ENCODE data around the gene SORCS2.
A peak's percentile ranks its signal among the peaks of the same experiment; 100 is the strongest.

The SORCS2 gene

GRCh38 chr4:7288751-7289523, 96.6 kb downstream of the SORCS2 start:
- DNase-seq (ENCODE audit: low spot score) = no peak

DNA sequence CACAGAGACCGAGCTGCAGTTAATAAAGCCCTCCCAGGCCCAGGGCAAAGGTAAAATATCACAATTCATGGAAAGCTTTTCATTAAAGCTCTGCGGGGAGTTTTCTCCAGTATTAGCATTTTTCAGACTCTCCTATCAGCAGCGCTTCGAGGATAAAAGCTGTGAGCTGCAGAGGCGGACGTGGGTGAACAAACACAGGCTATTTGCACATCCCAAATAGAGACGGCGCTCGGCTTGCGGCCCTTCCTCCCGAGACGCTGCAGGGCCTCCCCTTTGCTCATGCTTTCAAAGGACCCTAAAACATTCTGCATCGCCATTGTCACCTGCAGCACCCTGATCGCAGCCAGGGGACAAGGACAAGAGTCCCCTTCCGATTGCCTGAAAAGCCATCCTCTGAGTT, 97.3 kb downstream of the SORCS2 start:
- DNase-seq (ENCODE audit: low spot score) = no peak

GRCh38 chr4:7291372-7292114, 99.2 kb downstream of the SORCS2 start:
- no peak for DNase-seq (ENCODE audit: low spot score)

GRCh38 chr4:7293703-7294102, 101.4 kb downstream of the SORCS2 start:
- DNase-seq (ENCODE audit: low spot score) = no peak

DNA sequence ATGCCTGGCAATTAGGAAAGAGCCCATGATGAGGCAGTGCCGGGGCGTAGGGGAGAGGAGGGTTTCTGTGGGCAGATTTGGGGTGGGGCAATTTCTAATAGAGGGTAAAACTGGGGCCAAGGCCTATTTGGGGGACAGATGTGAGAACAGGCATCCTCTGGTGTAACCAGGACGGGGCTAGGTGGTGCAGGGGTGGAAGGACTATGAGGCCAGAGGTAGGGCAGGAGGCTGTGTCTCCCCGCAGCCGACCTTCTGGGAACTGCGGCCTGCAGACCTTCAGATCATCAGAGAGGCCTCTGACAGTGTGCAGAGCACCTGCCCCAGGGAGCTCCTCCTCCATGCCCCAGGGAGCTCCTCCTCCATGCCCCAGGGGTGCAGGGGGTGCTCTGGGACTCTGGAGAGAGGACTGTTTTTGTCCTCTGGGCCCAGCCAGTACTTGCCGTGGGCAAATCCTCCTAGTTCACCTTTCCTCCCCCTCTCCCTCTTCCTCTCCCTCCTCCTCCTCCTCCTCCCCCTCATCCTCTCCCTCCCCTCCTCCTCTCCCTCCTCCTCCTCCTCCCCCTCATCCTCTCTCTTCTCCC, 101.9 kb downstream of the SORCS2 start:
- DNase-seq (ENCODE audit: low spot score) = no peak

- peak; percentile 18 for DNase-seq (ENCODE audit: low spot score)
Observed at GRCh38 chr4:7295197-7295910, 103.0 kb downstream of the SORCS2 start.

- DNase-seq (ENCODE audit: low spot score) = no peak
Observed at GRCh38 chr4:7295911-7296660, 103.7 kb downstream of the SORCS2 start.

DNA sequence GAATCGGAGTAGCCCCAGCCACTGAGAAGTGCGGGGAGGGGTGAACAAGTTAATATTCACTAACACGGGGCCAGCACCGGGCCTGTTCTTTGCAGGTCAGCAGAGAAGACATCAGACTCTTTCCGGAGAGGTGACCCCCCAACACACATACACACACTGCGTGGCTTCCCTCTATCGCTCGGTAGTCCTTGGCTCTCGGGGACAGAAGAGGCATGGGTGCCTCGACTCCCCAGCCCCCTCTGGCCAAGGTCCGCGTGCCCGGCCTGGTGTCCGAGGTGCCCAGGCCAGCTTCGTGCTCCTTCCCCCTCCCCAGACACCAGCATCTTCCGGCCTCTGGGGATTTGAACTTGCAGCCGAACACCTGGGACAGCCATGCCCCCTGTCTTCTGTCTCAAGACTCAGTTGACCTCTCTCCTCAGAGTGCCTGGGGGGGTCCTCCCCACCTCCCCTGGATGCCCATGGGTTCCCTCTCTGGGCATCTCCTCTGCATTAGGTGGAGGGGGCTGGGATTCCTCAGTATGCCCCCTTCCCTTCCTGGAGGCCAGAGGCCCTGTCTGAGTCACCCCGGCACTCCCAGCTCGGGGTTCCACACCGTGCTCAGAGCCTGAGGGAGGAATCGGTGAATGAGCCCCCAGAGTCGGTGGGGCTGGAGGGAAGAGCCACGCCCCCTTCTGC, 104.5 kb downstream of the SORCS2 start:
- DNase-seq (ENCODE audit: low spot score) = no peak

DNA sequence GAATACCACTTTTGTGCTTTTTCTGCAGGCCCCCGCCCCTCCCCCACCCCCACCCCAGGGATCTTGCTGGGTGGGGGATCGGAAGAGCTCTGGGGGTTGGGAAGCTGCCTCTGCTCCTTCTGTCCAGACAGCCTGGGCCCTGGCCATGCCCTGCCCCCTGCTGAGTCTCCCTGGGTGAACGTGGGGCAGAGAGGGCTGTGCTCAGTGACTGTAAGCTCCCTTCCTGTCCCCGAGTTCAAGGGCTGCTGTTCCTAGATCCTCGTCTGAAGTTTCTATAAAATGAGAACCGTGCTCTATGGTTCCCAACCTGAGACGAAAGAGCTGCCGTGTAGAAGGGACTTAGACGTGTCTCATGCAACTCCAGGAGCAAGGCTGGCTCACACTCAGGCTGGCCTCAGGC, 105.0 kb downstream of the SORCS2 start:
- no peak for DNase-seq (ENCODE audit: low spot score)

DNA sequence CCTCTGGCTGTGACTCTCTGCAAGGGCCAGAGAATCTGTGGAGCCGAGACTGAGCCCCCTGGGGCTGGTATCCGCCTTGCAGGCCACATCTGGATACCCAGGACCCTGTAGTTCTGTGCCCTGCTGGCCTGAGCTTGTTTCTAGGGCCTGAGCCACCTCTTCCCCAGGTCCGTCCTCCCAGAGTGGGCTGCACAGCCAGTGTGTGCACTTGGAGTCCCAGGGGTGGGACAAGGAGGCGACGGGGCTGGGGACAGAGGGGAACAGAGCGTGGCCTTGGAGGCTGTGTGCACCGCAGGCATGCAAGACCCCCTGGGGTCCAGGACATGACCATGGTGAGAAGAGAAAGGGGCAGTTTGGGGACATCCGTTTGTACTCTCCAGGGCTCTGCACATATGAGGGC, 105.5 kb downstream of the SORCS2 start:
- DNase-seq (ENCODE audit: low spot score) = no peak

DNA sequence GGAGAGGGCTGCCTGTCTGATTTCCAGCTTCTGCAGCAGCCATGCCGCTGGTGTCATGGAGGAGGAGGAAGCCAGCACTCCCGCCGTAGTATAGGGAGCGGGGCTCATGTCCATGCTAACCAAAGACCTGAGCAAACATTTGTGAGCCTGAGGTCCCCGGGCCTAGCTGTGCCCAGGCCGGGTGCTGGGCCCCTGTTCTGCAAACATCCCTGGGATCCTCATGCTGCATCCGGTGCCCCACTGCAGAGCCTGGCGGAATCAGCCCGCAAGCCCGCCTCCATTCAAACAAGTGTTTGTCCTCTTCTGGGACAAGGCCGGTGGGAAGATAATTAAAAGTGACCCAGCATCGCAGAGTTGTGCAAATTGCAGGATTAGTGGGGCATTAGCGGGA, 106.3 kb downstream of the SORCS2 start:
- no peak for DNase-seq (ENCODE audit: low spot score)

DNA sequence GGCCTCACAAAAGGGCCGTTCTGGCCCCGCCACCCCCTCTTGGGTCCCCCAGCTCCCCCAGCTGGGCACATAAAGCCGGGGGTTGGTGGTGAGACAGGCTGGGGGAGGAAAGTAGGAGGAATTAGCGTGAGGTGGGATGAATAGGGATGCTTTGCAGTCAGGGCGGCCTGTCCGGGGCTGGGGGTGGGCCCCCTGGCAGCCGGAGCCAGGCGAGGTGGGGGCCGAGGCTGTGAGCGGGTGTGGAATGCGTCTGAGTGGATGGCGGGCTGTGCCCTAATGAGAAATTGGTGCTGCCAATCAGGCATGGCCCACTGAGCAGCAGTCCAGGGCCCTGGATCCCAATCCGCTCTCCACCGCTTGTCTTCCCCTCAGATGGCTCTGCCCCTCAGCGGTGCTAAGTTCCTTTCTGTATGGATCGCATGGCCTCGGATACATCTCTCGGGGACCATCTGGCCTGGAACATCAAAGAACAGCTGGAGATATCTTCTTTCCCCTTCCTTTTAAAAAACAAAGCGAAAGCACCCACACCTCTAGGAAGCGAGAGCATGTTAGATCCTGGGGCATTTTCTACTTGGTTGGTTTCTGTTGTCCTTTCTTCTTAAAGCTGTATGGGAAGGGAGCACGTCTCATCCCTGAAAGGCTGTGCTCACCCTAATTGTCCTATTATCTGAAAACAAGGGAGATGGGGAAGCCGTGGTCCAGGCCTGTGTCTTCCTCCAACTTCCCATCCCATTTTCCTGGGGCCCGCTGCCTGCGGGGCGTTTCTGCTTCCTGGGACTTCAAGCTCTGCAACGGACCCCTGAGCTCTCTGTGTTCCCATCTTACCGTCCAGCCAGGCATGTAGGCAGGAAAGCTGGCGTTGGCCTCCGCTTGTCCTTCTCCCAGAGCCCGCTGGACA, 106.9 kb downstream of the SORCS2 start:
- no peak for DNase-seq (ENCODE audit: low spot score)

DNA sequence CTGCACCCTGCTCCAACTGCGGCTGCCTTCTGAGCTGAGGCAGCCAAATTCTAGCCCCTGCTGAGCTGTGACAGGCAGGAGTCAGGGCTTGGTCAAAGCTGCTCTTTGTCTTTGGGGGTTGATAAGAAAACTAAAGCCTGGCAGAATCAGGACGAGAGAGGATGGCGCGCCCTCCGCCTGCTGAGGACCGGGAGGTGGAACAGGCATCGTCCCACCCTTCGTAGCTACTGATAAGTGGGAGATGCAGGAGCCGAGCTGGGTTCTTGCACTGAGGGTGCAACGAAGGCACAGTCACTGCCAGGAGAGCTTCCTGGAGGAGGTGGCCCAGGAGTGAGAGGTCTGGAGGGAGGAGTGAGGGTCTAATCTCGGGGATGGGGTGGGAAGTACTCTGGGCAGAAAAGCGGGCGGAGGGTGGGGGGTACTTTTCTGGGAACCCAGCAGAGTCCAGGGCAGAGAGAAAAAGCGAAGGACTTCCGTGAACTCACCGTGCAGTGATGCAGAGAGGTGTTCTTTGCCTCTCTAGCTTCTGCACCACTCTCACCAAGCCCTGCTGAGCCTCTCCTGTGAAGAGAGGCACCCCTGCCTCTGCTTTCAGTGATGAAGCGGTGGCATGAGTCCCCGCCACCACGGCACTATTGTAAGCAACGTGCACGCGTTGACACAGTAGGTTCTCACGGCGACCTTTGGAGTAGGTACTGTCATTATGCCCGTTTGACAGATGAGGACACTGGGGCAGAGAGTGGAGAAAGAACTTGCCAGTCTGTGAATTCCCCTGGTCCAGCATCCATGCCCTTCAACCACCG, 107.8 kb downstream of the SORCS2 start:
- no peak for DNase-seq (ENCODE audit: low spot score)

DNA sequence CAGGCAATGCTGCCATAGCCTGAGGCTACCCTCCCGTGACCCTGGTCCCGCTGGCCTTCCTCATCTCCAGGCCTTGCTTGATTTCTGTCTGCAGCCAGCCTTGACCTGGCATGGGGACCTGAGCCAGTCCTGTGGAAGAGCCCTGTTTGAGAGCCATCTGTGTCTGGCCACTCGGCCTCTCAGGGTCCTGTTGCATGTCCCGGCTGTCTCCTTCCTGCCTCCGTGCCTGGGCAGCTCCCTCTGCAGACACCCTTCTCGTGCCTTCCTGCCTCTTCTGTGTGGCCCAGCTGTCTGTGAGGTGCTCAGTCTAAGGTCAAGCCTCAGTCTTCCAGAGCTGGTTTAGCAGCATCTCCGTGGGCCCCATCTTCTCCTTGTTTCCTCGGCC, 108.4 kb downstream of the SORCS2 start:
- DNase-seq (ENCODE audit: low spot score) = no peak

DNA sequence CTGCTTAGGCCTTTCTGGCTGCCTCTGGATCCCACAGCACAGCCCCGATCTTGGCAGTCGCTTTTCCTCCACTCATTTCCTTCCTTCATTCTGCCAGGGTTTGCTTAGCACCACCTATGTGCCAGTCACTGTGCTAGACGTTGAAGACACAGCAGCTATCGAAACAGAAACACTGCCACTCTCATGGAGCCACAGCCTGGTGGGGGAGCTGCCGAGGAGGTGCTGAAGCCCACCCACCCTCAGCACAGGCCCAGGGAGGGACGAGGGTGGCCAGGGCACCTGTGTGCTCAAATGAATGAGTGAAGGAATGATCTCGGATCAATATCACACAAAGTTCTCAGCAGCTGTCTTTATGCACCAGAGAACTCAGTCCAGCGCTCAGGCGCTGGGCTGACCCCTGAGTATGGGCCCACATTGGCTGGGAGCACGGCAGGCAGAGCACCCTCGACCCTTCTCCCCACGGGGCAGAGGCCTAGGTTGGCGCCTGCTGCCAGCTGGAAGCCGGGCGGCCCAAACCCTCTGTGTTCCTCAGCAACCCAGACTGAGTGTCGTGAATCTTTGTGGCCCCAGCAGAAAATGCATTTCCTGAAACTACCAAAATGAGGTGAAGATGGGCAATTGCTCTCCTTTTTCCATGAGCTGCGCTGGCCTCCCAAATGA, 108.9 kb downstream of the SORCS2 start:
- no peak for DNase-seq (ENCODE audit: low spot score)

- DNase-seq (ENCODE audit: low spot score) = no peak
Observed at GRCh38 chr4:7301846-7302630, 109.7 kb downstream of the SORCS2 start.

GRCh38 chr4:7302781-7303404, 110.6 kb downstream of the SORCS2 start:
- no peak for DNase-seq (ENCODE audit: low spot score)

DNA sequence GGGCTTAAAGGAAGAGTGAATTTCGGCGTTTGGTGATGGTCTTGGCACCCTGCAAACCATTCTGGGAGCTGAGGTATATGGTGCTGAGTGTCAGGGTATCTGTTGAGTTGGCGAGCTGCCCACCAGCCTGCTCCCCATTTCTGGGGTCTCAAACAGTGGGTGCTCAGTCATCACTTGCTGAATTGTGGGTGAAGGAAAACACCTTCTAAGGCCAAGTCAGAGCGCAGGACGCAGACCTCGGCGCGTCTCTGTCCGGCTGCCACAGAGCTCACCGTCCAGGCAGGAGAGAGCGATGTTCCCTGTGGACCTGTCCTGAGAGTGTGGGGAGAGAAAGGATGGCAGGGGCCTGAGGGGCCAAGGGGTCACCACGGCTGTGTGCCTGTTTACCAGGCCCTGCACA, 111.2 kb downstream of the SORCS2 start:
- DNase-seq (ENCODE audit: low spot score) = no peak

All from cerebellar cortex (tissue), 1 donor.